Neural progenitor cell (in vitro differentiated cells): ENCODE results near the gene OR5I1. TPM values are rescaled to one million over a fixed set of nuclear protein-coding genes. Genes with fewer than 3 reads are reported as not detected.
"Not testable (repeated sequence)": the region's sequence is repeated elsewhere in the genome, so short reads cannot be mapped to it uniquely, and the experiment has no call there.

Experiments used
- DNase-seq: peaks from one replicate; pipeline ENCODE4 v3.0.0-alpha.2; 2016; ENCODE audit warnings: low spot score
- H2AFZ ChIP-seq: fragments of 200-600 bp; sonication (generic); replicated peaks from 2 replicates; pipeline ENCODE4 v1.6.1; 2016; ENCODE audit warnings: antibody characterized with exemption
- H3F3A ChIP-seq: fragments of 200-600 bp; sonication (generic); 2 replicates; pipeline ENCODE4 v1.6.1; 2016; ENCODE audit warnings: antibody characterized with exemption, low read depth
- H3K27ac ChIP-seq: fragments of 200-600 bp; sonication (generic); 2 replicates; pipeline ENCODE4 v1.5.1; 2016; ENCODE audit warnings: mild to moderate bottlenecking
- H3K27me3 ChIP-seq: fragments of 200-600 bp; sonication (generic); 2 replicates; pipeline ENCODE4 v1.6.1; 2016; ENCODE audit warnings: mild to moderate bottlenecking, moderate library complexity
- H3K36me3 ChIP-seq: fragments of 200-600 bp; sonication (generic); 2 replicates; pipeline ENCODE4 v1.5.1; 2016
- H3K4me1 ChIP-seq: fragments of 200-600 bp; sonication (generic); 2 replicates; pipeline ENCODE4 v1.6.1; 2016; ENCODE audit warnings: mixed run types
- H3K4me2 ChIP-seq: fragments of 200-600 bp; sonication (generic); 2 replicates; pipeline ENCODE4 v1.6.1; 2016
- H3K4me3 ChIP-seq: fragments of 200-600 bp; sonication (generic); 2 replicates; pipeline ENCODE4 v1.5.1; 2016
- H3K79me2 ChIP-seq: fragments of 200-600 bp; sonication (generic); 2 replicates; pipeline ENCODE4 v1.6.1; 2016; ENCODE audit warnings: low read depth
- H3K9ac ChIP-seq: fragments of 200-600 bp; sonication (generic); 2 replicates; pipeline ENCODE4 v1.6.1; 2016
- H3K9me3 ChIP-seq: fragments of 200-600 bp; sonication (generic); 2 replicates; pipeline ENCODE4 v1.5.1; 2016; ENCODE audit warnings: low read depth
- H4K20me1 ChIP-seq: fragments of 200-600 bp; sonication (generic); 2 replicates; pipeline ENCODE4 v1.6.1; 2016; ENCODE audit warnings: low read depth
- H3K27ac Mint-ChIP-seq: 3 replicates; pipeline ENCODE4 v1.8.0; 2021; ENCODE audit warnings: mixed read lengths
- H3K27me3 Mint-ChIP-seq: 2 replicates; pipeline ENCODE4 v1.8.0; 2022; ENCODE audit warnings: low read depth, mild to moderate bottlenecking, inconsistent platforms, moderate library complexity, mixed read lengths; ENCODE audit not compliant: insufficient read depth
- H3K36me3 Mint-ChIP-seq: 3 replicates; pipeline ENCODE4 v1.8.0; 2021; ENCODE audit warnings: mixed read lengths
- H3K4me1 Mint-ChIP-seq: 3 replicates; pipeline ENCODE4 v1.8.0; 2021; ENCODE audit warnings: mixed read lengths
- H3K4me3 Mint-ChIP-seq: 3 replicates; pipeline ENCODE4 v1.8.0; 2021; ENCODE audit warnings: mild to moderate bottlenecking, moderate library complexity, mixed read lengths
- H3K9me3 Mint-ChIP-seq: 3 replicates; pipeline ENCODE4 v1.8.0; 2020; ENCODE audit warnings: mixed read lengths
- EZH2 ChIP-seq: fragments of 200-600 bp; sonication (generic); IDR thresholded peaks from 2 replicates; pipeline ENCODE4 v1.6.1; 2017; ENCODE audit warnings: antibody characterized with exemption, mild to moderate bottlenecking, moderate library complexity
- EZH2phosphoT487 ChIP-seq: fragments of 200-600 bp; sonication (generic); IDR thresholded peaks from 2 replicates; pipeline ENCODE4 v1.6.1; 2017; ENCODE audit warnings: antibody characterized with exemption
- total RNA-seq: library from RNA; depleted of rRNA; stranded (reverse); fragments of >200 nt; gene quantifications from 2 replicates; pipeline ENCODE4 v1.2.3, GENCODE V29; 2015; ENCODE audit warnings: low replicate concordance
- TF ChIP-seq, protein P1 (sequence below): fragments of 200-600 bp; sonication (generic); IDR thresholded peaks from 2 replicates; pipeline ENCODE4 v1.5.1; 2017; ENCODE audit warnings: antibody characterized with exemption, mild to moderate bottlenecking

OR5I1 gene
- total RNA-seq, 1 donor from 2014 or later: not detected

DNA sequence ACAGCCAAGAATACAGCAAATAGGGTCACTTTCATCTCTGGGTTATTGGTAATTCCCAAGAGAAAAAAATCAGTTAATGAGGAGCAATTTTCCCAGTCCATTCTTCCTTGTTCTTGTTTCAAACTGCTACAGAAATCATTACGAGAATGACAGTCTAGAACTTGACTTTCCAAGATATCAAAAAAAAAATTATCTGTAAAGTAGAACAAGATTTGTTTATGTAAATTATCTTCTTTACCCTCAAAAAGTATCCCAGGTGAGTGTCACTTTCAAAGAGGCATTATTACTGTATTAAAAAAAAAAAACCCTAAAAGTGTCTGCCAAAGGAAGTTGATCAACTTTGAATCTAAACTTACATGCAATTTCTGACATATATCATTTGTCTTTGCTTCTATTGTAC is 21.7 kb downstream of the OR5I1 start, which contains the start of gene OR5W2:
TSS of gene OR5W2 (minus strand) at position 101 of the 400 bp plus-strand sequence. CDS start at position 101, 0 bp downstream.
- Mint-ChIP-seq H3K4me3 (no peak within 1 kb of the TSS), H3K4me1 (no peaks in the 10 kb centered on the region), H3K27me3 (no peaks in the 10 kb centered on the region), H3K27ac (no peak within 1 kb of the TSS), H3K9me3 (peaks cover 3% of the 10 kb centered on the region), H3K36me3 (no peaks in the 10 kb centered on the region)
- no peaks in the 10 kb centered on the region for H3K79me2 ChIP-seq
- H3K9me3 ChIP-seq: peaks cover 3% of the 10 kb centered on the region
- no peak for DNase-seq
- H3K27ac ChIP-seq: no peak within 1 kb of the TSS
- H3K4me1 ChIP-seq: no peaks in the 10 kb centered on the region
- no peaks in the 10 kb centered on the region for H3F3A ChIP-seq
- no peak within 1 kb of the TSS for H3K9ac ChIP-seq
- no peaks in the 10 kb centered on the region for H3K27me3 ChIP-seq
- no peak within 1 kb of the TSS for H3K4me3 ChIP-seq
- no peaks in the 10 kb centered on the region for H4K20me1 ChIP-seq
- no peaks in the 10 kb centered on the region for H3K36me3 ChIP-seq
- no peak within 1 kb of the TSS for H3K4me2 ChIP-seq
- H2AFZ ChIP-seq: no peak within 1 kb of the TSS
- TF ChIP-seq EZH2 (no peak), EZH2phosphoT487 (no peak)
- TF ChIP-seq, protein P1, sequence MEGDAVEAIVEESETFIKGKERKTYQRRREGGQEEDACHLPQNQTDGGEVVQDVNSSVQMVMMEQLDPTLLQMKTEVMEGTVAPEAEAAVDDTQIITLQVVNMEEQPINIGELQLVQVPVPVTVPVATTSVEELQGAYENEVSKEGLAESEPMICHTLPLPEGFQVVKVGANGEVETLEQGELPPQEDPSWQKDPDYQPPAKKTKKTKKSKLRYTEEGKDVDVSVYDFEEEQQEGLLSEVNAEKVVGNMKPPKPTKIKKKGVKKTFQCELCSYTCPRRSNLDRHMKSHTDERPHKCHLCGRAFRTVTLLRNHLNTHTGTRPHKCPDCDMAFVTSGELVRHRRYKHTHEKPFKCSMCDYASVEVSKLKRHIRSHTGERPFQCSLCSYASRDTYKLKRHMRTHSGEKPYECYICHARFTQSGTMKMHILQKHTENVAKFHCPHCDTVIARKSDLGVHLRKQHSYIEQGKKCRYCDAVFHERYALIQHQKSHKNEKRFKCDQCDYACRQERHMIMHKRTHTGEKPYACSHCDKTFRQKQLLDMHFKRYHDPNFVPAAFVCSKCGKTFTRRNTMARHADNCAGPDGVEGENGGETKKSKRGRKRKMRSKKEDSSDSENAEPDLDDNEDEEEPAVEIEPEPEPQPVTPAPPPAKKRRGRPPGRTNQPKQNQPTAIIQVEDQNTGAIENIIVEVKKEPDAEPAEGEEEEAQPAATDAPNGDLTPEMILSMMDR: no peak

DNA sequence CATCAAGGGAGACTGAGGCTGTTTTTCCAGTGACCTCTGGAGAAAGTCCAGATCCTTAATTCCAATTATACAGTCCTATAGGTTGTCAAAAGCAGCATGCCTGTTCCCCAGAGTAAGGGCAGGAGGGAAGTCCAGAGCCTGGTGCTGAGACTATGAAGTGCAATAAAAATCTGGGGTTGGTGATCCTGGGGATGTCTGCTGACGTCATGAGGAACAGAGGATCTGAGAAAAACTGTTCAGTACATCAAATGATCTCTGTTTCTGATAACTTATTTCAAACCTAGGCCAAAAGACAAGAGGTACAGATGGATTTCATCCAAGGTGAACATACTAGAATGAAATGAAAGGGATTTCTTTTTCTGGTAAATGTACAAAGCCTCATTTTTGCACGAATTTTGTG is 33.9 kb downstream of the OR5I1 start:
- no peak overlapping the region for H3K27ac ChIP-seq
- no peak for DNase-seq
- H3K36me3 Mint-ChIP-seq: no peaks in the 10 kb centered on the region
- peaks cover 2% of the 10 kb centered on the region for H3K9me3 Mint-ChIP-seq
- no peaks in the 10 kb centered on the region for H3K27me3 ChIP-seq
- no peaks in the 10 kb centered on the region for H4K20me1 ChIP-seq
- H3F3A ChIP-seq: no peaks in the 10 kb centered on the region
- H2AFZ ChIP-seq: no peak overlapping the region
- H3K4me1 ChIP-seq: no peaks in the 10 kb centered on the region
- peaks cover 15% of the 10 kb centered on the region for H3K9me3 ChIP-seq
- TF ChIP-seq EZH2phosphoT487 (no peak), EZH2 (no peak)
- TF ChIP-seq, protein P1: no peak
- H3K9ac ChIP-seq: no peak overlapping the region
- no peaks in the 10 kb centered on the region for H3K4me1 Mint-ChIP-seq
- H3K4me2 ChIP-seq: no peak overlapping the region
- no peaks in the 10 kb centered on the region for H3K79me2 ChIP-seq
- H3K36me3 ChIP-seq: no peaks in the 10 kb centered on the region
- H3K27me3 Mint-ChIP-seq: no peaks in the 10 kb centered on the region
- H3K27ac Mint-ChIP-seq: no peak overlapping the region
- no peak overlapping the region for H3K4me3 ChIP-seq
- no peak overlapping the region for H3K4me3 Mint-ChIP-seq

DNA sequence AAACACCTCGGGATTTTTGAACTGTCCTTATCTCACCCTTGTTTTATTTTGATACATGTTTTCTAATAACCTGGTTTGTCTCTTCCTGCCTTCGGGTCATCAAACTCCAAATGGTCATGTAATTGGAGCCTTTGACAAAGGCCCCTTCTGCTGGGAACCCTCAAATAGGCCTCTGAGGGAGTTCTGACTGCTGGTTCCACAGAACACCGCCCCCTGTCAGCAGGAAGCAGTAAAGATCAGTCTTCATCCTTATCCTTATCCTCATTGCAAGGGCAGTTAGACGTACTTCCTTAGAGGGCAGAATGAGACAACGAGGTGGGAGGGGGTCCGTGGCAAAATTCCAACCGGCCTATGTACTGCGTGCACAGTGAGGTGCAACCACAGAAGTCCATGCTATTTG is 41.0 kb downstream of the OR5I1 start:
- Histone ChIP-seq H3K4me3 (no peak overlapping the region), H3K4me1 (no peaks in the 10 kb centered on the region), H3K9ac (no peak overlapping the region), H3K27ac (no peak overlapping the region), H3K36me3 (no peaks in the 10 kb centered on the region), H3K4me2 (no peak overlapping the region), H3K79me2 (no peaks in the 10 kb centered on the region), H4K20me1 (no peaks in the 10 kb centered on the region), H3F3A (no peaks in the 10 kb centered on the region), H3K9me3 (peaks cover 18% of the 10 kb centered on the region), H3K27me3 (no peaks in the 10 kb centered on the region), H2AFZ (no peak overlapping the region)
- DNase-seq: no peak
- Mint-ChIP-seq H3K4me3 (no peak overlapping the region), H3K27ac (no peak overlapping the region), H3K9me3 (peaks cover 18% of the 10 kb centered on the region), H3K4me1 (no peaks in the 10 kb centered on the region), H3K27me3 (no peaks in the 10 kb centered on the region), H3K36me3 (no peaks in the 10 kb centered on the region)
- TF ChIP-seq EZH2 (no peak), EZH2phosphoT487 (no peak)
- TF ChIP-seq, protein P1: no peak

DNA sequence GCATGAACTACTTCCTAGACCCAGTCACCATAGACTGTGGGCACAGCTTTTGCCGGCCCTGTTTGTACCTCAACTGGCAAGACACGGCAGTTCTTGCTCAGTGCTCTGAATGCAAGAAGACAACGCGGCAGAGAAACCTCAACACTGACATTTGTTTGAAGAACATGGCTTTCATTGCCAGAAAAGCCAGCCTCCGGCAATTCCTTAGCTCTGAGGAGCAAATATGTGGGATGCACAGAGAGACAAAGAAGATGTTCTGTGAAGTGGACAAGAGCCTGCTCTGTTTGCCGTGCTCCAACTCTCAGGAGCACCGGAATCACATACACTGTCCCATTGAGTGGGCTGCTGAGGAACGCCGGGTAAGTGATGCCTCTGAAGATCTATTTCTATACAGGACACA is 50.7 kb downstream of the OR5I1 start:
- not testable (repeated sequence) for H3K27ac ChIP-seq, H3K4me3 Mint-ChIP-seq, H2AFZ ChIP-seq, H3K4me1 Mint-ChIP-seq, H3K9me3 ChIP-seq, H3K27me3 Mint-ChIP-seq, H3F3A ChIP-seq, DNase-seq, H3K9ac ChIP-seq, H3K27me3 ChIP-seq, H3K36me3 ChIP-seq, H3K79me2 ChIP-seq, H3K4me1 ChIP-seq, H3K9me3 Mint-ChIP-seq, H4K20me1 ChIP-seq, H3K4me2 ChIP-seq, H3K36me3 Mint-ChIP-seq, H3K4me3 ChIP-seq, H3K27ac Mint-ChIP-seq

Other genes with a start within 250 kb of the OR5I1 start
- gene OR5D13, start 163.0 kb downstream of the OR5I1 start, total RNA-seq: not detected in 2 replicates
- not detected in 2 replicates for gene OR5D14, start 140.8 kb downstream of the OR5I1 start, total RNA-seq
- not detected in 2 replicates for gene OR5L1, start 125.0 kb downstream of the OR5I1 start, total RNA-seq
- not detected in 2 replicates for gene OR5D18, start 116.8 kb downstream of the OR5I1 start, total RNA-seq
- not detected in 2 replicates for gene OR5L2, start 109.2 kb downstream of the OR5I1 start, total RNA-seq
- not detected in 2 replicates for gene OR5D16, start 97.6 kb downstream of the OR5I1 start, total RNA-seq
- gene TRIM51, start 53.1 kb downstream of the OR5I1 start, total RNA-seq: not detected in 2 replicates
- not detected in 2 replicates for gene OR5W2, start 21.8 kb downstream of the OR5I1 start, total RNA-seq
- not detected in 2 replicates for gene OR10AG1, start 33.5 kb upstream of the OR5I1 start, total RNA-seq
- gene OR5F1, start 58.2 kb upstream of the OR5I1 start, total RNA-seq: not detected in 2 replicates
- gene OR5AS1, start 91.3 kb upstream of the OR5I1 start, total RNA-seq: not detected in 2 replicates
- not detected in 2 replicates for gene OR8I2, start 156.9 kb upstream of the OR5I1 start, total RNA-seq
- not detected in 2 replicates for gene OR8H2, start 167.3 kb upstream of the OR5I1 start, total RNA-seq
- gene OR8H3, start 186.0 kb upstream of the OR5I1 start, total RNA-seq: not detected in 2 replicates
- gene OR8J3, start 203.8 kb upstream of the OR5I1 start, total RNA-seq: not detected in 2 replicates
- gene OR8K5, start 223.9 kb upstream of the OR5I1 start, total RNA-seq: not detected in 2 replicates
- gene OR5J2, start 240.2 kb upstream of the OR5I1 start, total RNA-seq: not detected in 2 replicates